SK-N-SH (cell line): ENCODE data around the gene CLDN10. TPM values are rescaled to one million over a fixed set of nuclear protein-coding genes. Genes with fewer than 3 reads are reported as not detected.

Experiments
- CTCF ChIA-PET: fragments of 300-600, 350-600 bp; formaldehyde crosslinking; extraction: SDS; loops from one replicate; lab custom pipeline; 2021; lab: Yijun Ruan, JAX
- POLR2A ChIA-PET: fragments of 350-600 bp; sonication (Branson Sonifier 250); formaldehyde crosslinking; extraction: SDS; loops from one replicate; lab custom pipeline; 2020; ENCODE audit warnings: antibody characterized with exemption, inconsistent platforms; lab: Yijun Ruan, JAX
- DNase-seq: peaks from one replicate; pipeline ENCODE4 v3.0.0; 2012
- H2AFZ ChIP-seq: fragments of 200-600 bp; sonication (generic); 2 replicates; pipeline ENCODE4 v1.8.1; 2016; ENCODE audit warnings: antibody characterized with exemption, mild to moderate bottlenecking, low read depth
- H3F3A ChIP-seq: fragments of 200-600 bp; sonication (generic); replicated peaks from 2 replicates; pipeline ENCODE3; 2016; ENCODE audit warnings: antibody characterized with exemption, mild to moderate bottlenecking; ENCODE audit not compliant: insufficient read depth
- H3K27ac ChIP-seq, 2 experiments: fragments of 200-500 bp in 1 of 2; fragments of 200-600 bp in 1 of 2; sonication (Bioruptor generic) in 1 of 2; sonication (generic), shearing (Covaris generic) in 1 of 2; 2 replicates each; pipeline versions ENCODE4 v1.5.1 to v1.6.1; 2014 to 2016; ENCODE audit warnings: low read depth in 2 of 2, inconsistent platforms in 1 of 2, low read length in 1 of 2, mild to moderate bottlenecking in 1 of 2, mixed read lengths in 1 of 2
- H3K27me3 ChIP-seq: fragments of 200-600 bp; sonication (generic), shearing (Covaris generic); 2 replicates; pipeline ENCODE4 v1.6.1; 2016; ENCODE audit warnings: mixed run types; ENCODE audit not compliant: insufficient read depth
- H3K36me3 ChIP-seq, 2 experiments: fragments of 200-500 bp in 1 of 2; fragments of 200-600 bp in 1 of 2; sonication (Bioruptor generic) in 1 of 2; sonication (generic) in 1 of 2; replicated peaks in 1 of 2; 2 replicates each; pipeline versions ENCODE3 to v1.5.1; 2014 to 2016; ENCODE audit warnings: low read length in 1 of 2, mild to moderate bottlenecking in 1 of 2; ENCODE audit not compliant: insufficient read depth in 2 of 2, control insufficient read depth in 1 of 2
- H3K4me1 ChIP-seq, 2 experiments: fragments of 200-500 bp in 1 of 2; fragments of 200-600 bp in 1 of 2; sonication (Bioruptor generic) in 1 of 2; sonication (generic), shearing (Covaris generic) in 1 of 2; 2 replicates each; pipeline versions ENCODE4 v1.5.1 to v1.6.1; 2014 to 2016; ENCODE audit warnings: low read depth in 1 of 2, low read length in 1 of 2, mixed run types in 1 of 2; ENCODE audit not compliant: insufficient read depth in 2 of 2, control insufficient read depth in 1 of 2
- H3K4me2 ChIP-seq: fragments of 200-600 bp; sonication (generic), shearing (Covaris generic); 2 replicates; pipeline ENCODE4 v1.6.1; 2017; ENCODE audit warnings: mixed run types
- H3K4me3 ChIP-seq, 2 experiments: fragments of 200-500 bp in 1 of 2; fragments of 200-600 bp in 1 of 2; sonication (Bioruptor generic) in 1 of 2; sonication (generic), shearing (Covaris generic) in 1 of 2; 2 replicates each; pipeline versions ENCODE4 v1.5.1 to v1.8.1; 2014 to 2016; ENCODE audit warnings: low read depth in 2 of 2, inconsistent platforms in 1 of 2, low read length in 1 of 2, mild to moderate bottlenecking in 1 of 2, mixed read lengths in 1 of 2, moderate library complexity in 1 of 2
- H3K79me2 ChIP-seq: fragments of 200-600 bp; sonication (generic); 2 replicates; pipeline ENCODE4 v1.8.1; 2017; ENCODE audit warnings: mild to moderate bottlenecking; ENCODE audit not compliant: insufficient read depth
- H3K9ac ChIP-seq: fragments of 200-600 bp; sonication (generic); 2 replicates; pipeline ENCODE4 v1.6.1; 2017; ENCODE audit warnings: mixed run types
- H3K9me2 ChIP-seq: fragments of 200-600 bp; sonication (generic); 2 replicates; pipeline ENCODE4 v1.6.1; 2017; ENCODE audit warnings: mixed run types
- H3K9me3 ChIP-seq: fragments of 200-600 bp; sonication (generic); 2 replicates; pipeline ENCODE4 v1.6.1; 2017; ENCODE audit warnings: mixed run types, mild to moderate bottlenecking, moderate library complexity
- H4K20me1 ChIP-seq: fragments of 200-600 bp; sonication (generic); 2 replicates; pipeline ENCODE4 v1.6.1; 2017; ENCODE audit warnings: mild to moderate bottlenecking, mixed run types; ENCODE audit not compliant: insufficient read depth
- CTCF ChIP-seq: fragments of 200-600 bp; sonication (generic); IDR thresholded peaks from 2 replicates; pipeline ENCODE4 v1.6.1; 2017; ENCODE audit warnings: antibody characterized with exemption, mild to moderate bottlenecking, moderate library complexity
- ELF1 ChIP-seq: IDR thresholded peaks from 2 replicates; pipeline ENCODE4 v1.4.0; 2012
- EP300 ChIP-seq, 2 experiments: IDR thresholded peaks; 2 replicates each; pipeline versions ENCODE4 v1.4.0 to v1.6.1; 2012; ENCODE audit warnings: borderline replicate concordance in 1 of 2, low read depth in 1 of 2, low read length in 1 of 2
- EZH2phosphoT487 ChIP-seq: fragments of 200-600 bp; sonication (generic); IDR thresholded peaks from 2 replicates; pipeline ENCODE4 v1.6.1; 2017; ENCODE audit warnings: low read depth, mixed run types, mild to moderate bottlenecking, antibody characterized with exemption, moderate library complexity, borderline replicate concordance
- FOSL2 ChIP-seq: IDR thresholded peaks from 2 replicates; pipeline ENCODE4 v1.4.0; 2012; ENCODE audit warnings: low read depth, mild to moderate bottlenecking, moderate library complexity, borderline replicate concordance
- GABPA ChIP-seq: IDR thresholded peaks from 2 replicates; pipeline ENCODE4 v1.4.0; 2012; ENCODE audit warnings: low read depth, mild to moderate bottlenecking
- NRF1 ChIP-seq: IDR thresholded peaks from 2 replicates; pipeline ENCODE4 v1.6.1; 2012; ENCODE audit warnings: low read depth, mild to moderate bottlenecking, low read length
- POLR2AphosphoS5 ChIP-seq: IDR thresholded peaks from 2 replicates; pipeline ENCODE4 v1.6.1; 2012; ENCODE audit warnings: low read depth, low read length
- REST ChIP-seq: IDR thresholded peaks from 2 replicates; pipeline ENCODE4 v1.6.1; 2012; ENCODE audit warnings: mild to moderate bottlenecking, low read depth, low read length, moderate library complexity
- SIN3A ChIP-seq: IDR thresholded peaks from 2 replicates; pipeline ENCODE4 v1.6.1; 2012; ENCODE audit warnings: low read depth, mild to moderate bottlenecking, low read length, moderate library complexity, borderline replicate concordance
- SMC3 ChIP-seq: IDR thresholded peaks from 2 replicates; pipeline ENCODE4 v1.6.1; 2012; ENCODE audit warnings: low read depth, low read length, improper control_type of control experiment
- TCF12 ChIP-seq: IDR thresholded peaks from 2 replicates; pipeline ENCODE4 v1.4.0; 2012
- YY1 ChIP-seq: IDR thresholded peaks from 2 replicates; pipeline ENCODE4 v1.4.0; 2012; ENCODE audit warnings: low read depth, mild to moderate bottlenecking
- WGBS: methylation state at CpG from one replicate; pipeline ENCODE4 v1.1.6; 2017; ENCODE audit warnings: low lambda C conversion rate; 5-methylcytosine and 5-hydroxymethylcytosine counted together
- polyA plus RNA-seq, 3 experiments: library from polyadenylated mRNA; depleted of rRNA; stranded (reverse); fragments of >200 nt; gene quantifications; 2 replicates each; pipeline ENCODE4 v1.2.3, GENCODE V29; 2012
- TF ChIP-seq, protein P1 (sequence below): fragments of 150-350 bp; IDR thresholded peaks from 2 replicates; pipeline ENCODE4 v1.6.1; 2017; ENCODE audit warnings: antibody characterized with exemption, low read length, low read depth, borderline replicate concordance
- TF ChIP-seq, protein P2 (sequence below): fragments of 150-350 bp; IDR thresholded peaks from 2 replicates; pipeline ENCODE4 v1.6.1; 2016; ENCODE audit warnings: mild to moderate bottlenecking, low read depth, low read length

CLDN10 gene
- polyA plus RNA-seq, 1 of the 3 experiments (the other 2 are of a cell fraction) = 0.05 TPM

- WGBS = 97% methylated on average over 2 of the region's 2 CpGs
- DNase-seq = no peak
- Histone ChIP-seq H3K4me3 (no peak overlapping the region), H3K27me3 (no peaks in the 10 kb centered on the region), H4K20me1 (no peaks in the 10 kb centered on the region), H3K9me3 (no peaks in the 10 kb centered on the region), H3K9me2 (no peaks in the 10 kb centered on the region), H3K27ac (no peak overlapping the region), H3K36me3 (peaks cover 76 to 82% of the 10 kb centered on the region in 2 experiments), H3F3A (no peaks in the 10 kb centered on the region), H3K9ac (no peak overlapping the region), H3K4me2 (no peak overlapping the region), H2AFZ (no peak overlapping the region), H3K4me1 (no peaks in the 10 kb centered on the region), H3K79me2 (no peaks in the 10 kb centered on the region)
- POLR2A ChIA-PET = no interaction called here
- peak; percentile 30; the same call in 1 of the 2 replicates for TF ChIP-seq TCF12
- TF ChIP-seq EP300 (IDR thresholded peaks at IDR 0.05; ENCODE audit: borderline replicate concordance in 1 of 2, low read depth in 1 of 2, low read length in 1 of 2) = no peak
- CTCF ChIA-PET = no interaction called here
These were observed 36.2 kb downstream of the CLDN10 start for GRCh38 chr13:95588721-95589120.

GRCh38 chr13:95593462-95593861 lies 40.9 kb downstream of the CLDN10 start:
- no peaks in the 10 kb centered on the region for H3K4me1 ChIP-seq
- no peak overlapping the region for H3K9ac ChIP-seq
- H3F3A ChIP-seq = no peaks in the 10 kb centered on the region
- peaks cover 61 to 81% of the 10 kb centered on the region in 2 experiments for H3K36me3 ChIP-seq
- no peak overlapping the region for H3K4me2 ChIP-seq
- no peak overlapping the region for H2AFZ ChIP-seq
- H3K27me3 ChIP-seq = no peaks in the 10 kb centered on the region
- H3K9me2 ChIP-seq = no peaks in the 10 kb centered on the region
- no peaks in the 10 kb centered on the region for H4K20me1 ChIP-seq
- DNase-seq = no peak
- H3K79me2 ChIP-seq = no peaks in the 10 kb centered on the region
- ChIA-PET POLR2A (no interaction called here), CTCF (interaction anchor here (0.9 to 1.2 kb wide), 2 partner anchors 57 to 241 kb away, joined by 3 to 4 read pairs; no protein-coding TSS in a partner anchor)
- H3K27ac ChIP-seq = no peak overlapping the region
- WGBS = 100% methylated on average over 1 of the region's 1 CpG
- TF ChIP-seq CTCF (no peak), REST (no peak)
- no peak overlapping the region for H3K4me3 ChIP-seq
- no peaks in the 10 kb centered on the region for H3K9me3 ChIP-seq

GRCh38 chr13:95596701-95597100 lies 44.2 kb downstream of the CLDN10 start:
- H3K27ac ChIP-seq = no peak overlapping the region
- WGBS = 86% methylated on average over 1 of the region's 1 CpG
- ChIA-PET POLR2A (no interaction called here), CTCF (interaction anchor here (1.2 kb wide), 1 partner anchor 19 kb away, joined by 3 read pairs; no protein-coding TSS in a partner anchor)
- peaks cover 46 to 87% of the 10 kb centered on the region in 2 experiments for H3K36me3 ChIP-seq
- no peaks in the 10 kb centered on the region for H3K9me3 ChIP-seq
- H3K4me2 ChIP-seq = no peak overlapping the region
- H3K9ac ChIP-seq = no peak overlapping the region
- no peaks in the 10 kb centered on the region for H4K20me1 ChIP-seq
- H3F3A ChIP-seq = no peaks in the 10 kb centered on the region
- no peaks in the 10 kb centered on the region for H3K79me2 ChIP-seq
- no peaks in the 10 kb centered on the region for H3K4me1 ChIP-seq
- no peak overlapping the region for H3K4me3 ChIP-seq
- H3K27me3 ChIP-seq = no peaks in the 10 kb centered on the region
- H3K9me2 ChIP-seq = no peaks in the 10 kb centered on the region
- no peak for DNase-seq
- H2AFZ ChIP-seq = no peak overlapping the region
- TF ChIP-seq SIN3A (no peak), FOSL2 (no peak), ELF1 (no peak), SMC3 (no peak), POLR2AphosphoS5 (no peak), EZH2phosphoT487 (no peak), GABPA (no peak), YY1 (no peak), NRF1 (no peak)
- TF ChIP-seq, protein P1, sequence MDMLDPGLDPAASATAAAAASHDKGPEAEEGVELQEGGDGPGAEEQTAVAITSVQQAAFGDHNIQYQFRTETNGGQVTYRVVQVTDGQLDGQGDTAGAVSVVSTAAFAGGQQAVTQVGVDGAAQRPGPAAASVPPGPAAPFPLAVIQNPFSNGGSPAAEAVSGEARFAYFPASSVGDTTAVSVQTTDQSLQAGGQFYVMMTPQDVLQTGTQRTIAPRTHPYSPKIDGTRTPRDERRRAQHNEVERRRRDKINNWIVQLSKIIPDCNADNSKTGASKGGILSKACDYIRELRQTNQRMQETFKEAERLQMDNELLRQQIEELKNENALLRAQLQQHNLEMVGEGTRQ = no peak
- TF ChIP-seq, protein P2, sequence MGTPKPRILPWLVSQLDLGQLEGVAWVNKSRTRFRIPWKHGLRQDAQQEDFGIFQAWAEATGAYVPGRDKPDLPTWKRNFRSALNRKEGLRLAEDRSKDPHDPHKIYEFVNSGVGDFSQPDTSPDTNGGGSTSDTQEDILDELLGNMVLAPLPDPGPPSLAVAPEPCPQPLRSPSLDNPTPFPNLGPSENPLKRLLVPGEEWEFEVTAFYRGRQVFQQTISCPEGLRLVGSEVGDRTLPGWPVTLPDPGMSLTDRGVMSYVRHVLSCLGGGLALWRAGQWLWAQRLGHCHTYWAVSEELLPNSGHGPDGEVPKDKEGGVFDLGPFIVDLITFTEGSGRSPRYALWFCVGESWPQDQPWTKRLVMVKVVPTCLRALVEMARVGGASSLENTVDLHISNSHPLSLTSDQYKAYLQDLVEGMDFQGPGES = no peak
